NCI-H146 (cell line): ENCODE data around the gene CACFD1.
A peak's percentile ranks its signal among the peaks of the same experiment; 100 is the strongest.

Experiments
- DNase-seq: peaks from one replicate; lab custom pipeline; 2025; lab: John Stamatoyannopoulos, UW

CACFD1 gene

DNA sequence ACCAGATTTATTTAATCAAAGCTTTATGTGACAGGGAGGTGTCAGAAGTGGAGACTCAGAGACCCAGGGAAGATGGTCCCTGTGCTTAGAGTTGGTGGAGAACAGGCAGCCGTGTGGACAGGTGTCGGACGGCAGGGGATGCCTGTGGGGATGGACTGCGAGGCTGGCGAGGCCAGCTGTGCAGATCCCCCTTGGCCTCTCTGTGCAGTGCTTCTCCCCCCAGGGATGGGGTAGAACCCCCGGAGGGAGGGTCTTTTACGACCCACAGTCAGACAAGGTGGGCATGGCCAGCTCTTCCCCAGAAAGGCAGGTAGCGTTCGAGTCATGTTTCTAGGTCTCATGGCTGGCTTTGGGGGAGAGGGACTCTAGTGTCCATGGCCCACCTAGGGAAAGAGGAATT is 23.8 kb downstream of the CACFD1 start:
- DNase-seq: no peak

- peak; percentile 35 for DNase-seq
These were observed 25.1 kb downstream of the CACFD1 start for GRCh38 chr9:133484671-133485437.

DNA sequence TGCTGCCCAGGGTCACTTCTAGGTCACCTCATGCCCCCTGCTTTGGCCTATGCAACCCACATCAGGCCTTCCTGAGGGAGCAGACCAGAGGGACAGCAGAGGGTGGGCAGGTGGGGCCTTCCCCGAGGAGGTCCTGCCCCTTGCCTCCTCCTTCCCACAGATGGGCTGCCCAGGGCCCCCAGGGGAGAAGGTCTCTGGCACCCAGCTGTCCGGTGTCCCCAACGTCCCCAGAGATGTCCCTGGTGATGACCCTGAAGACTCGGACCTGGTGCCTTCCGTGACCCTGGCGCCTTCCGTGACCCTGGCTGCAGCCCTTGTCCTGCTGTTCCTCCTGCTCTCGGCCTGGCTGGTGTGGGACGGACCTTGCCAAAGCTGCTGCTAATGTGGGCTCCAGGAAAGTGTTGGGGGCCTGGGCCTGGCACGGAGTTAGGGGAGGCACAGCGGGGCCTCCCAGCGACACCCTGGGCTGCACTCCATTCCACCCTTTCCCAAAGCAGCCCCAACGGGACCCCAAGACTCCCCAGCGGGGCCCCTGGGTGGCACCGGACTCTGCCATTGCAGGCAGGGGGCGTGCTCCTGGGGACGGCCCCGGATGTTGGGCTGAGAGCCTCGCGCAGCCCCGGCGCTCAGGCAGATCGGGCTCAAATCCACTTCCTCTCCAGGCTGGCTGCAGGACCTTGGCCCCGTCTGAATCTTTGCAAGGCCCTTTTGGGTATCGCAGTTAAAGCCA is 25.9 kb downstream of the CACFD1 start:
- DNase-seq: no peak

GRCh38 chr9:133487331-133487725 is 27.6 kb downstream of the CACFD1 start:
- DNase-seq: no peak

DNA sequence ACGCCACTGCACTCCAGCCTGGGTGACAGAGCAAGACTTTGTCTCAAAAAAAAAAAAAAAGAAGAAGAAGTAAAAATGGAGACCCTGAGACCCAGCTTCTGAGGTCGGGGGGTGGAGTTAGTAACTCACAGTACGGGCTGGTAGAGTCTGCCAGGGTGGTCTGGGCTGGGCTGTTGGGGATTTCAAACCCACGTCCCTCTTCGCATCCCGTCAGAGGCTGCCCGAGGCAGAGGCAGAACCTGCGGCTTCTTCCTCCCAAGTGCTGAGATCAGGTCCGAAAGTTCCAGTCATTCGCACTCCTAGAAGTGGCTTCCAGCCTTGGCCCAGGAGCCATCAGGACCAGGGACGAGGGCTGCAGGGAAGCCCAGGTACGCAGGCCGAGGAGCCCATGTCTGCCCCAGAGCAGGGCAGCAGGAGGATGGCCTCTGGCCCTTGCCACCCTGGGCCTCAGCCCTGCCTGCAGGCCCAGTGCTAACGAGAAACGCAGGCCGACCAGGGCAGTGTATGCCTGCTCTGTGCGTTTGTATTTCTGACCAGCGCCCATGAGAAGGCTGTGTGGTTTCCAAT is 29.0 kb downstream of the CACFD1 start:
- no peak for DNase-seq

DNA sequence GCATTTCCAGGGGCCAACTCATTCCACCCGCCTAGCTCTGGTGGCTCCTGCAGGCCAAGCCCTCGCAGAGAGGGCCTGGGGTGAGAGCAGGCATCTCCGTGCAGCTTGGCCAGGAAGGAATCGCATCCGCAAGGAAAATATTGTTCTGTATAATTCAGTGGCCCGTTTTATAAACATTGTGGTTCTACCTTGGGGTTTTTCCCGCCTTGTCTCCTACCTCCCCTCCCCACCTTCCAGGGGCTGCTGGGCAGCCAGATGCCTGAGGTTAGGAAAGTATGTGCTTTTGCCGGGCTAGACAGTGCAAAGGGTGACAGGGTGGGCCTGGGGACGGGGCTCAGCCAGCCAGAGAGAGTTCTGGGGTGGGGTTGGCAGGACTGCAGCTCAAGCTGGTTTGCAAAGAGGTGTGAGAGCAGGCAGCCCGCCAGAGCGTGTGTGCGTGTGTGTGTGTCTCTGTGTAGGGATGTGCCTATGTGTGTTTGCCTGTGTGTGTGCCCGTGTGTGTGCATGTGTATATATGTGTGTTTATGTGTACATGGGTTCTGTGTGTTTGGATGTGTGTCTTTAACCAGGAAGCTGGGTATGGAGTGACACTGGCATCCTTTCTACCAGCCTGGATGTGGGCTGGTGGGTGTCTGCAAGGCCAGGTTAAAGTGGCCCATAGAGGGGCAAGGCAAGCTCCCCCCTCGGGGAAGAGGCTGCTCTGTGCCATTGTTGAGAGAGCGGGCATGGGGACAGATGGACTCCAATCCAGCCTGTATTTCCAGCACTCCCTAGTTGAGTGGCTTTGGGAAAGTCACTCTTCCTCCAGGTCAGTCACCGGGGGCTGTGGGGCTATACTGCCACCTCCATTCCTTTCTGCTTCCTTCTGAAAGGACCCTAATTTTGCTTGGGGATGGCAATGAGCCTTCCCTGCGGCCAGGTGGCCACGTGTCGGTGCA is 29.7 kb downstream of the CACFD1 start:
- DNase-seq: no peak

DNA sequence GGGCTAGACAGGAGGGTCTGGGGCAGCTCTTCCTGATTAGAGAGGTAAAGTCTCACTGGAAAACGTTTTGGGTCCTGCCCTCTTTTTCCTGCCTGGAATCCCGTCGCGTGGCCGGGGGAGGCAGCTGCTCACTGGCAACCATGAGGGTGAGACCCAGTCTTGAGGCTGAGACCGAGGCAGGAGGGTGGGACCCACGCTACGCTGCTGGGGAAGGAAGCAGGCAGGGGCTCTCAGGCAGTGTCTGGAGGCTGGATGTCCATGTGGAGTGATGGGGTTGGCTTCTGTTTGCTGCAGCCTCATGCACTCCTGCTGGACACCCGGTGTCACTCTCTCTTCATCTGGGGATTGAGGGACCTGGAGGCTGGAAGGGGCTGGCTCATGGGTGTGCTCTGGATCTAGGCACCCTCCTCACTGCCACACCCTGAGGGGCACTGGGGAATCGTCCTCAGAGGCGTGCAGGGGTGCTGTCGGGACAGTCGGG is 30.5 kb downstream of the CACFD1 start:
- DNase-seq: no peak

- no peak for DNase-seq
These were observed 31.3 kb downstream of the CACFD1 start for GRCh38 chr9:133490865-133491655.

DNA sequence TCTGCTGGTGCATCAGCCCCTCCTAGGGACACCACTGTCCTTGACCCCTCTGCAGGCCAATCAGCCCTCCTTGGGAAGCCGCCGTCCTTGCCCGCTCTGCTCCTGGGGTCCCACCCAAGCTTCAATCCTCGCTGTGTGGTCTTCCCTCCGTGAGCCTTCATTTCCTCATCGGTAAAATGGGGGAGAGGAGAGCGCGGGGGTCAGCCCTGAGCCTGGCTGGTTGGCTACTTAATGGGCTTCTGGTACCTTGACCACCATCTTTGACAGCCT is 31.8 kb downstream of the CACFD1 start:
- no peak for DNase-seq

GRCh38 chr9:133492061-133493021 is 32.6 kb downstream of the CACFD1 start:
- no peak for DNase-seq

DNA sequence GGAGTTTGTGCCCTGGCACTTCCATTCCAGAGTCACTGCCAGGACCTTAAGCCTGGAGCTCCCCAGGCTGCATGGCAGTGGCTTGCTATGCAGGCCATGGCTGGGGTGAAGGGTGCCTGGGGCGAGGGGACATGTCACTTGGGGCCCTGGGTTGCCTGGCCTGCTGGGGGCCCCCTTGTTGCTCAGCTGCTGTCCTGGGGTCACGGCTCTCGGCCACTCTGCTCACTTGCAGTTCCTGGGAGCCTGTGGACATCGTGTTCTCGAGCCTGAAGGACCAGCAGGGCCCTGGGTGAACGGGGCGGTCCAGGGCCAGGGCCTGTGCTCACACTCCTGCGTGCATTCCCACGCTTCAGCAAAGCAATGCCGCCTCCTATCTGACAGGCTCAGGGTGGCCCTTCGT is 33.6 kb downstream of the CACFD1 start:
- no peak for DNase-seq

DNA sequence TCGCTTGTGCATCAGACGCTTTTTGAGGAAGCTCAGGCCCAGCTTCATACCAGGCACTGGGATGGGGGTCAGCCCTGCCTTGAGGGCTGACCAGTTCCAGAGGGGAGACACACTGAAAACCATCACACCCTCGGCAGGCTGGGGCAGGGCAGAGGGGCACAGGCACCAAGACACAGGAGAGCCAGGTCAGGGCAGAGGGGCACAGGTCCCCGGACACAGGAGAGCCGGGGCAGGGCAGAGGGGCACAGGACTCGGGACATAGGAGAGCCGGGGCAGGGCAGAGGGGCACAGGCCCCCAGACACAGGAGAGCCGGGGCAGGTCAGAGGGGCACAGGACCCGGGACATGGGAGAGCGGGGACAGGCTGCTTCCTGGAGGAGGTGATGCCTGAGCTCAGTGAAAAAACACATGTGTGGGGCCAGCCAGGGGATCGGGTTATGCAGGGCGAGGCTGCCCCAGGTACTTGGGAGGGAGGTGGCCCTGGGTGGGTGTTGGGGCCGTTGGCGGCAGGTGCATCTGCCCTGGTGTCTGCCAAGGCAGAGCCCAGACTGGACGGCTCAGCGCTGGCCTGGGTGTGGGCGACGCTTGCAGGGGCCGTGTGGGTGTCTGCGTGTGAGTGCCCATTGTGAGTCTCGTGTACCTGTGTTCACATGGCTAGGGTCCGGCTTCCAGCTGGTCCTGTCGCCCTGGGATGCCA is 34.2 kb downstream of the CACFD1 start:
- DNase-seq: no peak

DNA sequence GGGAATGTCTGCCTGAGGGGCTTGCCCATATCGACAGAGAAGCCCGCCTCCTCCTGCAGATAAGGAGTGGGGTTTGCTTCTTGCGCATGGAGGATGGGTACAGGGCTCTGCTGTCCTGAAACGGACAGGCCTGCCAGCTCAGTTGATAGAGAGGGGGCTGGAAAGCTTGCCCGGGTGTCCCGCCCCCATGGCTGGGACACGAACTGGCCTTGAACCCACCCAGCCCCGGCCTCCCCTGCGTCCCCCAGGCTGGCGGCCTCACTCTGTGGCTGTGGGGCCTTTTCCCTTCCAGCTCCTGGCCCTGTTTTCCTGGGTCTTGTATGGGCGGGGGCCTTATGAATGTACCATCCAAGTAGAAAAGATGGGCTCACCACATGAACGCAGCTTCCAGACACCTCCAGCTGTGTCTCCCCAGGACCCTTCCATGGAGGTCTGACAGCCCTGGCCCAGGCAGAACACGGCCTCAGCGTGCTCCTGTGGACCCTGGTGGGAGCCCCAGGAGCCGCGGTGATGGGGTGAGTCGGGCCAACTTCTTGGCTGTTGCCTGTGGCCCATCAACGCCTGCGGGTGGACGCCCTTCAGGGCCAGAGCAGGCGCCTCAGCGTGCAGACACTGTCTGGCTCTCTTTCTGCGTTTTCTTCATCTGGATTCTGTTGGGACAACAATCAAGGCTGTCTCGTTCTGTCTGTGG is 35.0 kb downstream of the CACFD1 start:
- no peak for DNase-seq

- DNase-seq: no peak
These were observed 35.8 kb downstream of the CACFD1 start for GRCh38 chr9:133495327-133496293.

DNA sequence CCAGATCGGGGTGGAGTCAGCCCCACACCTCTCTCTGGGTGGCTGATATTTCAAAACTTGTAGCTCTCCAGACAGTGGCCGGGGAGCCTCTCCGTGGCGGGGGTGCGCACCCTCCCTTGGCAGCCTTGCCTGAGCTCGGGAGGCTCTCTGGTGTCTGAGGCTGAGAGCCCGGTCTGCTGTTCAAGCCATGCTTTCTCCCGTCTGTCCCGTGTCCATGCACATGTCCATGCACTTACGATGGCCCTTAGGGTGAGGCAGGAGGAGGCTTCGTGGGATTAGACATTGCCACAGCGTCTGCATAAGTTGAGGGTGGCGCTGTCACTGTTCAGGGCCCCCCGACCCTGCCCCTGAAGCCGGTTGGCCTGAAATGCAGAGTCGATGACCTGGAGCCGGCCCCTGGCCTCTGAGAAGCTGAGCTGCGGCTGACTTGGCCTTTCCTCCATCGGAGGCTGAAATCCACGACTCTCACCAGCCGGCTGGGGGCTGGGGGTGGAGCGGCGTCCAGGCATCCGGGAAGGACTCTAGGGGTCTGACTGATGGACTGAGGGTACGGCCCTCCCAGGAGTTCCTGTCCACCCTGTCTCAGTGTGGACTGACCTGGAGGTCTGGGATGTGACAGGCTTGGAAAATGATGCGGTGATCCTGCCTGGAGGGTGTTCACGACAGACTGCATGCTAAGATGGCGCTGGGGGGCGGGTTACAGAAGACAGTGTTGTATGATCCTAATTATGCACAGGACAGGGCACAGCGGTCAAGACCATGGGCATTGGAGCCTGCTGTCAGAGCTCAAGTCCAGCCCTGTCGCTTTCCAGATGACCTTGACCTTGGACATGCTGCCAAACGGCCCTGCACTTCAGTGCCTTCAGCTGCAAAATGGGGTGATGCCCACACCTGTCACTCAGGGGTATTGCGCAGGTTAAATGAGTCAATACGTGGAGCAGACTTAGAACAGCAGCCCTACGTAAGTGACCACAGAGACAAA is 37.4 kb downstream of the CACFD1 start:
- no peak for DNase-seq

GRCh38 chr9:133499132-133499891 is 39.5 kb downstream of the CACFD1 start:
- no peak for DNase-seq
